ENCODE results near the gene SLC16A12. TPM values are rescaled to one million over a fixed set of nuclear protein-coding genes. Genes with fewer than 3 reads are reported as not detected.

SLC16A12 gene
- total and polyA plus RNA-seq, 10 of the 15 experiments (the other 5 are each of a cell fraction or from before 2014, with no cell fraction given), result not detected

DNA sequence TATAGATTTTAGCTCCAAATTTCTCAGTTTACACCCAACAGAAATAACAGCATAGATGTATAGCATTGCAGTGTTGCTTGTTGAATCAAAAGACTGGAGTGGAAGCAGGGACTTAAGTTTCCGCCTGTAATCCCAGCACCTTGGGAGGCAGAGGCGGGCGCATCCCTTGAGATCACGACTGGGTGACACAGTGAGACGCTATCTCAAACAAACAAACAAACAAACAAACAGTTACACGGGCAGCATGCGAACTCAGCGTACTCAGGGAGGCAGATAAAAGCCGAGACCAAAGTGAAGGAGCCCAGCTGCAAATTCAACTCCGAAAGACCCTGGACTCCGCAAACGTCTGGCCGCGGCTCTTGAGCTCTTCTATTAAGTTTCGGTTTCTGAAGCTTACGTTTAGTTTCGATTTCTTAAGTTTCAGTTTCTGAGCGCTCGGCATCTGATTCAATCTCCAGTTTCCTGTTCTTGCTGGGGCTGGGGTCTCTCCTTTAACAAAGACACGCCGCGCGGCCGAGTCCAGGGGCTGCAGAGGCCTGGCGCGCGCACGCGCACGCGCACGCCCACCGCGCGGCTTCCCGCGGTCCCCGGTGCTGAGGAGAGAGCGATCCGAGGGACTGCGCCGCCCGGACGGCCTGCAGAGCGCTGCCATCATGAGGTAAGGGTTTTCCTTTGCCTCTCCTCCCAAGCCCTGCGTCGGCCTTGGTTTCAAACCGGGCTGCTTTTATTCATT is 121.1 kb downstream of the SLC16A12 start, which contains the start of gene IFIT5 (continued):
- TF ChIP-seq, protein P1, sequence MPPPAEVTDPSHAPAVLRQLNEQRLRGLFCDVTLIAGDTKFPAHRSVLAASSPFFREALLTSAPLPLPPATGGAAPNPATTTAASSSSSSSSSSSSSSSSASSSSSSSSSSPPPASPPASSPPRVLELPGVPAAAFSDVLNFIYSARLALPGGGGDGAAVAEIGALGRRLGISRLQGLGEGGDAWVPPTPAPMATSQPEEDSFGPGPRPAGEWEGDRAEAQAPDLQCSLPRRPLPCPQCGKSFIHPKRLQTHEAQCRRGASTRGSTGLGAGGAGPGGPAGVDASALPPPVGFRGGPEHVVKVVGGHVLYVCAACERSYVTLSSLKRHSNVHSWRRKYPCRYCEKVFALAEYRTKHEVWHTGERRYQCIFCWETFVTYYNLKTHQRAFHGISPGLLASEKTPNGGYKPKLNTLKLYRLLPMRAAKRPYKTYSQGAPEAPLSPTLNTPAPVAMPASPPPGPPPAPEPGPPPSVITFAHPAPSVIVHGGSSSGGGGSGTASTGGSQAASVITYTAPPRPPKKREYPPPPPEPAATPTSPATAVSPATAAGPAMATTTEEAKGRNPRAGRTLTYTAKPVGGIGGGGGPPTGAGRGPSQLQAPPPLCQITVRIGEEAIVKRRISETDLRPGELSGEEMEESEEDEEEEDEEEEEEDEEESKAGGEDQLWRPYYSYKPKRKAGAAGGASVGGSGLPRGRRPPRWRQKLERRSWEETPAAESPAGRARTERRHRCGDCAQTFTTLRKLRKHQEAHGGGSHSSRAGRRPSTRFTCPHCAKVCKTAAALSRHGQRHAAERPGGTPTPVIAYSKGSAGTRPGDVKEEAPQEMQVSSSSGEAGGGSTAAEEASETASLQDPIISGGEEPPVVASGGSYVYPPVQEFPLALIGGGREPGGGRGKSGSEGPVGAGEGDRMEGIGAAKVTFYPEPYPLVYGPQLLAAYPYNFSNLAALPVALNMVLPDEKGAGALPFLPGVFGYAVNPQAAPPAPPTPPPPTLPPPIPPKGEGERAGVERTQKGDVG (CRISPR knock-in tag; IDR thresholded peaks at IDR 0.05), result no peak
- TF ChIP-seq ZNF207 (IDR thresholded peaks at IDR 0.05; ENCODE audit: borderline replicate concordance) (no peak), CREB1 (IDR thresholded peaks at IDR 0.05; ENCODE audit: low read depth) (no peak), RELA (IDR thresholded peaks at IDR 0.05; ENCODE audit: borderline replicate concordance, partially characterized antibody) (no peak), KDM1A (IDR thresholded peaks at IDR 0.05; ENCODE audit: borderline replicate concordance) (no peak), NFIC (IDR thresholded peaks at IDR 0.05; ENCODE audit: low read depth, low read length) (no peak), NFXL1 (IDR thresholded peaks at IDR 0.05; ENCODE audit: borderline replicate concordance) (no peak)
- TF ChIP-seq, protein P2, sequence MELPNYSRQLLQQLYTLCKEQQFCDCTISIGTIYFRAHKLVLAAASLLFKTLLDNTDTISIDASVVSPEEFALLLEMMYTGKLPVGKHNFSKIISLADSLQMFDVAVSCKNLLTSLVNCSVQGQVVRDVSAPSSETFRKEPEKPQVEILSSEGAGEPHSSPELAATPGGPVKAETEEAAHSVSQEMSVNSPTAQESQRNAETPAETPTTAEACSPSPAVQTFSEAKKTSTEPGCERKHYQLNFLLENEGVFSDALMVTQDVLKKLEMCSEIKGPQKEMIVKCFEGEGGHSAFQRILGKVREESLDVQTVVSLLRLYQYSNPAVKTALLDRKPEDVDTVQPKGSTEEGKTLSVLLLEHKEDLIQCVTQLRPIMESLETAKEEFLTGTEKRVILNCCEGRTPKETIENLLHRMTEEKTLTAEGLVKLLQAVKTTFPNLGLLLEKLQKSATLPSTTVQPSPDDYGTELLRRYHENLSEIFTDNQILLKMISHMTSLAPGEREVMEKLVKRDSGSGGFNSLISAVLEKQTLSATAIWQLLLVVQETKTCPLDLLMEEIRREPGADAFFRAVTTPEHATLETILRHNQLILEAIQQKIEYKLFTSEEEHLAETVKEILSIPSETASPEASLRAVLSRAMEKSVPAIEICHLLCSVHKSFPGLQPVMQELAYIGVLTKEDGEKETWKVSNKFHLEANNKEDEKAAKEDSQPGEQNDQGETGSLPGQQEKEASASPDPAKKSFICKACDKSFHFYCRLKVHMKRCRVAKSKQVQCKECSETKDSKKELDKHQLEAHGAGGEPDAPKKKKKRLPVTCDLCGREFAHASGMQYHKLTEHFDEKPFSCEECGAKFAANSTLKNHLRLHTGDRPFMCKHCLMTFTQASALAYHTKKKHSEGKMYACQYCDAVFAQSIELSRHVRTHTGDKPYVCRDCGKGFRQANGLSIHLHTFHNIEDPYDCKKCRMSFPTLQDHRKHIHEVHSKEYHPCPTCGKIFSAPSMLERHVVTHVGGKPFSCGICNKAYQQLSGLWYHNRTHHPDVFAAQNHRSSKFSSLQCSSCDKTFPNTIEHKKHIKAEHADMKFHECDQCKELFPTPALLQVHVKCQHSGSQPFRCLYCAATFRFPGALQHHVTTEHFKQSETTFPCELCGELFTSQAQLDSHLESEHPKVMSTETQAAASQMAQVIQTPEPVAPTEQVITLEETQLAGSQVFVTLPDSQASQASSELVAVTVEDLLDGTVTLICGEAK (IDR thresholded peaks at IDR 0.05; ENCODE audit: borderline replicate concordance), result no peak; the same call in 1 of the 2 replicates
- TF ChIP-seq, protein P3, sequence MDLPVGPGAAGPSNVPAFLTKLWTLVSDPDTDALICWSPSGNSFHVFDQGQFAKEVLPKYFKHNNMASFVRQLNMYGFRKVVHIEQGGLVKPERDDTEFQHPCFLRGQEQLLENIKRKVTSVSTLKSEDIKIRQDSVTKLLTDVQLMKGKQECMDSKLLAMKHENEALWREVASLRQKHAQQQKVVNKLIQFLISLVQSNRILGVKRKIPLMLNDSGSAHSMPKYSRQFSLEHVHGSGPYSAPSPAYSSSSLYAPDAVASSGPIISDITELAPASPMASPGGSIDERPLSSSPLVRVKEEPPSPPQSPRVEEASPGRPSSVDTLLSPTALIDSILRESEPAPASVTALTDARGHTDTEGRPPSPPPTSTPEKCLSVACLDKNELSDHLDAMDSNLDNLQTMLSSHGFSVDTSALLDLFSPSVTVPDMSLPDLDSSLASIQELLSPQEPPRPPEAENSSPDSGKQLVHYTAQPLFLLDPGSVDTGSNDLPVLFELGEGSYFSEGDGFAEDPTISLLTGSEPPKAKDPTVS (IDR thresholded peaks at IDR 0.05; ENCODE audit: low read depth, low read length), result no peak
- TF ChIP-seq, protein P4, sequence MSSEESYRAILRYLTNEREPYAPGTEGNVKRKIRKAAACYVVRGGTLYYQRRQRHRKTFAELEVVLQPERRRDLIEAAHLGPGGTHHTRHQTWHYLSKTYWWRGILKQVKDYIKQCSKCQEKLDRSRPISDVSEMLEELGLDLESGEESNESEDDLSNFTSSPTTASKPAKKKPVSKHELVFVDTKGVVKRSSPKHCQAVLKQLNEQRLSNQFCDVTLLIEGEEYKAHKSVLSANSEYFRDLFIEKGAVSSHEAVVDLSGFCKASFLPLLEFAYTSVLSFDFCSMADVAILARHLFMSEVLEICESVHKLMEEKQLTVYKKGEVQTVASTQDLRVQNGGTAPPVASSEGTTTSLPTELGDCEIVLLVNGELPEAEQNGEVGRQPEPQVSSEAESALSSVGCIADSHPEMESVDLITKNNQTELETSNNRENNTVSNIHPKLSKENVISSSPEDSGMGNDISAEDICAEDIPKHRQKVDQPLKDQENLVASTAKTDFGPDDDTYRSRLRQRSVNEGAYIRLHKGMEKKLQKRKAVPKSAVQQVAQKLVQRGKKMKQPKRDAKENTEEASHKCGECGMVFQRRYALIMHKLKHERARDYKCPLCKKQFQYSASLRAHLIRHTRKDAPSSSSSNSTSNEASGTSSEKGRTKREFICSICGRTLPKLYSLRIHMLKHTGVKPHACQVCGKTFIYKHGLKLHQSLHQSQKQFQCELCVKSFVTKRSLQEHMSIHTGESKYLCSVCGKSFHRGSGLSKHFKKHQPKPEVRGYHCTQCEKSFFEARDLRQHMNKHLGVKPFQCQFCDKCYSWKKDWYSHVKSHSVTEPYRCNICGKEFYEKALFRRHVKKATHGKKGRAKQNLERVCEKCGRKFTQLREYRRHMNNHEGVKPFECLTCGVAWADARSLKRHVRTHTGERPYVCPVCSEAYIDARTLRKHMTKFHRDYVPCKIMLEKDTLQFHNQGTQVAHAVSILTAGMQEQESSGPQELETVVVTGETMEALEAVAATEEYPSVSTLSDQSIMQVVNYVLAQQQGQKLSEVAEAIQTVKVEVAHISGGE (CRISPR knock-in tag; IDR thresholded peaks at IDR 0.05), result no peak
